Testis (tissue), 2 donors: Measurements from ENCODE around the gene EMC9.

Source experiments
- POLR2A ChIP-seq: fragments of 450-650 bp; IDR thresholded peaks from one replicate; pipeline ENCODE4 v1.6.1; 2017; ENCODE audit warnings: antibody characterized with exemption, mild to moderate bottlenecking, moderate library complexity
- TF ChIP-seq, protein P1 (sequence below), 3 experiments: fragments of 450-650 bp in 2 of 3; fragments of 200-600 bp in 1 of 3; sonication (generic) in 1 of 3; IDR thresholded peaks; one replicate each; pipeline ENCODE4 v1.5.1; 2016 to 2019; ENCODE audit warnings: antibody characterized with exemption in 3 of 3, mild to moderate bottlenecking in 2 of 3, moderate library complexity in 1 of 3

DNA sequence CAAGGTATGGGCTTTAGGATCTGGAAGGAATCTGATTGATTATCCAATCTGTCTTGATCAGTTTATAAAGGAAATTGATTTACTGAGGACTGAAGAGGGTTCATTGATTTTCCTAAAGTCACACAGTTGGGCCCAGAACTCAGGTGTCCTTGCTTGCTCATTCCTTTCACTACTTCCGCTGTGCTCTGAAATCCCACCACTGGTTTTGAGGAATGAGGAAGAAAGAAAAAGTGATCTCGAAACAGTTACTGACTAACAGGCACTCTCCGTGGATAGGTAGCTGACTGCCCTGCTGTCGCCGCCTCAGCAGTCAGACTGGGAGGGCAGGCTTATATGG lies 11.0 kb downstream of the EMC9 start, which contains the start of gene FITM1:
- TF ChIP-seq, protein P1, sequence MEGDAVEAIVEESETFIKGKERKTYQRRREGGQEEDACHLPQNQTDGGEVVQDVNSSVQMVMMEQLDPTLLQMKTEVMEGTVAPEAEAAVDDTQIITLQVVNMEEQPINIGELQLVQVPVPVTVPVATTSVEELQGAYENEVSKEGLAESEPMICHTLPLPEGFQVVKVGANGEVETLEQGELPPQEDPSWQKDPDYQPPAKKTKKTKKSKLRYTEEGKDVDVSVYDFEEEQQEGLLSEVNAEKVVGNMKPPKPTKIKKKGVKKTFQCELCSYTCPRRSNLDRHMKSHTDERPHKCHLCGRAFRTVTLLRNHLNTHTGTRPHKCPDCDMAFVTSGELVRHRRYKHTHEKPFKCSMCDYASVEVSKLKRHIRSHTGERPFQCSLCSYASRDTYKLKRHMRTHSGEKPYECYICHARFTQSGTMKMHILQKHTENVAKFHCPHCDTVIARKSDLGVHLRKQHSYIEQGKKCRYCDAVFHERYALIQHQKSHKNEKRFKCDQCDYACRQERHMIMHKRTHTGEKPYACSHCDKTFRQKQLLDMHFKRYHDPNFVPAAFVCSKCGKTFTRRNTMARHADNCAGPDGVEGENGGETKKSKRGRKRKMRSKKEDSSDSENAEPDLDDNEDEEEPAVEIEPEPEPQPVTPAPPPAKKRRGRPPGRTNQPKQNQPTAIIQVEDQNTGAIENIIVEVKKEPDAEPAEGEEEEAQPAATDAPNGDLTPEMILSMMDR (IDR thresholded peaks at IDR 0.05): no peak
- TF ChIP-seq POLR2A: no peak
